ACC112 (cell line): Measurements from ENCODE around the gene NR1H2.
A peak's percentile ranks its signal among the peaks of the same experiment; 100 is the strongest.

Source experiments
- H2AFZ ChIP-seq: fragments of 200-600 bp; sonication (generic); one replicate; pipeline ENCODE4 v1.6.0; 2017; ENCODE audit warnings: antibody characterized with exemption, low read length; ENCODE audit not compliant: unreplicated experiment
- H3K27ac ChIP-seq: fragments of 200-600 bp; sonication (generic); 2 replicates; pipeline ENCODE4 v1.5.1; 2014; ENCODE audit warnings: low read depth, mild to moderate bottlenecking, antibody characterized with exemption, low read length, moderate library complexity
- H3K27me3 ChIP-seq: fragments of 200-600 bp; sonication (generic); 2 replicates; pipeline ENCODE4 v1.6.1; 2014; ENCODE audit warnings: mild to moderate bottlenecking, antibody characterized with exemption, low read length, moderate library complexity, mixed read lengths; ENCODE audit not compliant: insufficient read depth
- H3K36me3 ChIP-seq: fragments of 200-600 bp; sonication (generic); 2 replicates; pipeline ENCODE4 v1.6.1; 2016; ENCODE audit warnings: mild to moderate bottlenecking, antibody characterized with exemption, low read length, moderate library complexity, mixed read lengths; ENCODE audit not compliant: insufficient read depth
- H3K4me1 ChIP-seq: fragments of 200-600 bp; sonication (generic); one replicate; pipeline ENCODE4 v1.6.1; 2016; ENCODE audit warnings: low read length, mixed read lengths; ENCODE audit not compliant: insufficient read depth, unreplicated experiment, control insufficient read depth
- H3K4me3 ChIP-seq: fragments of 200-600 bp; sonication (generic); 2 replicates; pipeline ENCODE4 v1.5.1; 2014; ENCODE audit warnings: mild to moderate bottlenecking, low read depth, low read length
- H3K79me2 ChIP-seq: fragments of 200-600 bp; sonication (generic); one replicate; pipeline ENCODE4 v1.6.0; 2016; ENCODE audit warnings: low read length; ENCODE audit not compliant: control insufficient read depth, unreplicated experiment, insufficient read depth

Gene NR1H2

DNA sequence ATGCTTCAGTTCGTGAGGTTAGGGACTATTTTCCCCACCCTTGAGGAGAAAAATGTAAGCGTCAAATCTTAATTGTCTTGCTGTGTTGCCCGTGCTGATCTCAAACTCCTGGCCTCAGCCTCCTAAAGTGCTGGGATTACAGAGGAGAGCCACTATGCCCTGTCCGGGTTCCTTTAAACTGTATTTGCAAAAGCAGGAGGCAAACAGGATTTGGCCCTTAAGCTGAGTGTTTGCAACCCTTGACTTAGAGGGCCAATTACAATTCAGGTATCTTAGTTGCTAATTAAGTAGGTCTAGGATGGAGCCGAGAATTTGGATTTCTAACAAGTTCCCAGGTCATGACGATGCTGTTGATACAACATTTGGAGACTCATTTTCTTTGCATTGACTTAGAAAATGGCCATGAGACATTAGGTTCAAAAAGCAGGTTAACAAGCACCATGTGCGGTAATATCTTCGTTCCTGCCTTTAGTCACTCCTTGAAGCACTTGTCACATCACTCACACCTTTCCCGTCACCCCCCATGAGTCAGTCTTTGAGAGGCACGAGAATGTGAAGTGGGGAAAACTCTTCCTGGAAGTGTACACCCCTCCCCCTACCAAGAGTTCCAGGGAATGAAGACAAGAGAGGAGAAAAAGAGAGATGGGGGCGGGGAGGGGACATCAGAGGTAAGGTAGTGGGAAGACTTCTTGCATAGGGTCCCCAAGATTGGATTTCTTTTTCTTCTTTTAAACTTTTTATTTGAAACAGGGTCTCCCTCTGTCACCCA, 13.4 kb upstream of the NR1H2 start:
- H3K27me3 ChIP-seq: no peaks in the 10 kb centered on the region
- no peaks in the 10 kb centered on the region for H3K4me1 ChIP-seq
- no peaks in the 10 kb centered on the region for H3K79me2 ChIP-seq

GRCh38 chr19:50365434-50366306, 10.6 kb upstream of the NR1H2 start, which contains the start of gene NAPSA:
NAPSA (minus strand) TSS chr19:50365639; CDS start chr19:50365621, 18 bp downstream.
- no peak within 1 kb of the TSS for H2AFZ ChIP-seq
- H3K4me3 ChIP-seq: no peak within 1 kb of the TSS
- H3K27me3 ChIP-seq: no peaks in the 10 kb centered on the region
- H3K79me2 ChIP-seq: no peaks in the 10 kb centered on the region
- H3K4me1 ChIP-seq: no peaks in the 10 kb centered on the region
- H3K27ac ChIP-seq: no peak within 1 kb of the TSS
- no peaks in the 10 kb centered on the region for H3K36me3 ChIP-seq

More for the DNA sequence above, 13.4 kb upstream of the NR1H2 start:
- Histone ChIP-seq H3K36me3 (no peaks in the 10 kb centered on the region), H3K4me3 (no peak overlapping the region), H2AFZ (no peak overlapping the region), H3K27ac (no peak overlapping the region)

GRCh38 chr19:50368649-50369570, 7.3 kb upstream of the NR1H2 start:
- Histone ChIP-seq H3K4me3 (peak overlapping the region; percentile 85), H3K27ac (no peak overlapping the region), H2AFZ (peak overlapping the region; percentile 99)

DNA sequence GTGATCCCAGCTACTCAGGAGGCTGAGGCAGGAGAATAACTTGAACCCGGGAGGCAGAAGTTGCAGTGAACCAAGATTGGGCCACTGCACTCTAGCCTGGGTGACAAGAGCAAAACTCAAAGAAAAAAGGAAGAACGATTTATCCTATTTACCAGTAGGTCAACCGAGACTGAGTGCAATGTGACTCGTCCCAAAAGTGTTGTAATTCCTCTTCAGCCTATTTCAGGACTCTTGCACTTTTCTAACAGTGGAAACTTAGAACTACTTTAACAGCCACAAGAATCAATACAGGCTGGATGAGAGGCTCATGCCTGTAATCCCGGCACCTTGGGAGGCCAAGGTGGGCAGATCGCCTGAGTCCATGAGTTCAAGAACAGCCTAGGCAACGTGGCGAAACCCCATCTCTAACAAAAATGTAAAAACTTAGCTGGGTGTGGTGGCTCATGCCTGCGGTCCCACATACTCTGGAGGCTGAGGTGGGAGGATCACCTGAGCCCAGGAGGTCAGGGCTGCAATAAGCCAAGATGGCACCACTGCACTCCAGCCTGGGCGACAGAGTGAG, 4.3 kb upstream of the NR1H2 start:
- H3K36me3 ChIP-seq: no peaks in the 10 kb centered on the region
- H2AFZ ChIP-seq: no peak overlapping the region
- H3K79me2 ChIP-seq: no peaks in the 10 kb centered on the region
- H3K27ac ChIP-seq: no peak overlapping the region
- no peaks in the 10 kb centered on the region for H3K4me1 ChIP-seq
- no peak overlapping the region for H3K4me3 ChIP-seq
- H3K27me3 ChIP-seq: no peaks in the 10 kb centered on the region

More at GRCh38 chr19:50368649-50369570, 7.3 kb upstream of the NR1H2 start:
- H3K27me3 ChIP-seq: no peaks in the 10 kb centered on the region
- no peaks in the 10 kb centered on the region for H3K4me1 ChIP-seq
- H3K79me2 ChIP-seq: no peaks in the 10 kb centered on the region
- H3K36me3 ChIP-seq: no peaks in the 10 kb centered on the region

- Histone ChIP-seq H2AFZ (no peak overlapping the region), H3K27ac (no peak overlapping the region), H3K27me3 (no peaks in the 10 kb centered on the region), H3K4me3 (peak overlapping the region; percentile 43; the same call in 1 of the 2 replicates), H3K36me3 (no peaks in the 10 kb centered on the region), H3K79me2 (peaks cover 3% of the 10 kb centered on the region), H3K4me1 (no peaks in the 10 kb centered on the region)
Measured at GRCh38 chr19:50377051-50377461, 799 bp downstream of the NR1H2 start.

DNA sequence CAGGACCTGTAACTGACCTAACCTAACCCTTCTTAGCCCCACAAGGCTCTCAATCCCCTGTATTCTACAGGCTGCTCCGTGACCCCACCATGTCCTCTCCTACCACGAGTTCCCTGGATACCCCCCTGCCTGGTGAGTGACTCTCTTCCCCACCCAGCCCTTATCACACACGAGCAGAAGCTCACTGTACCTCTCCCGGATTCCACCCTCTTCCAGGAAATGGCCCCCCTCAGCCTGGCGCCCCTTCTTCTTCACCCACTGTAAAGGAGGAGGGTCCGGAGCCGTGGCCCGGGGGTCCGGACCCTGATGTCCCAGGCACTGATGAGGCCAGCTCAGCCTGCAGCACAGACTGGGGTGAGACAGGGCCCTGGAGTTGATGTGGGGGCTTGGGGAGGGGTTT, 1.3 kb downstream of the NR1H2 start:
- Histone ChIP-seq H3K79me2 (peaks cover 3% of the 10 kb centered on the region), H3K27me3 (no peaks in the 10 kb centered on the region), H3K36me3 (no peaks in the 10 kb centered on the region), H2AFZ (no peak overlapping the region), H3K4me3 (no peak overlapping the region), H3K27ac (no peak overlapping the region), H3K4me1 (no peaks in the 10 kb centered on the region)

GRCh38 chr19:50378169-50378862, 2.1 kb downstream of the NR1H2 start:
- Histone ChIP-seq H3K4me3 (no peak overlapping the region), H3K36me3 (no peaks in the 10 kb centered on the region), H3K4me1 (no peaks in the 10 kb centered on the region), H2AFZ (no peak overlapping the region), H3K27me3 (no peaks in the 10 kb centered on the region), H3K27ac (no peak overlapping the region), H3K79me2 (peaks cover 3% of the 10 kb centered on the region)

GRCh38 chr19:50378863-50379236, 2.6 kb downstream of the NR1H2 start:
- Histone ChIP-seq H3K4me3 (no peak overlapping the region), H3K27me3 (no peaks in the 10 kb centered on the region), H3K36me3 (no peaks in the 10 kb centered on the region), H3K27ac (no peak overlapping the region), H3K4me1 (no peaks in the 10 kb centered on the region), H2AFZ (no peak overlapping the region), H3K79me2 (peaks cover 3% of the 10 kb centered on the region)

DNA sequence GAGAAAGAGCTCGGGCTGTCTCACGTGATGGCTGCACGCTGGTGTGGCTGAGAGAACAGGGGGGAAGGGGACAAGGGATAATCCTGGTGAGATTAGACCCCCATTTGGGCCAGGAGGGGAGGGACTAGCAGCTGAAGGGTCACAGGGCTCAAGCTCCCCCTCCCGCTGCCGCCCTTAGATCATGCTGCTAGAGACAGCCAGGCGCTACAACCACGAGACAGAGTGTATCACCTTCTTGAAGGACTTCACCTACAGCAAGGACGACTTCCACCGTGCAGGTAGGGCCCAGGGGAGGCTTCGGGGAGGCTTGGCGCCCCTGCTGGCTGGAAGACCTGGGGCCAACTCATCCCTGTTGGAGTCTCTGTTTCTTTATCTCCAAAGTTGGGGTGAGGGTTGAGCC, 3.3 kb downstream of the NR1H2 start:
- Histone ChIP-seq H3K4me1 (no peaks in the 10 kb centered on the region), H3K27ac (no peak overlapping the region), H3K27me3 (no peaks in the 10 kb centered on the region), H3K36me3 (no peaks in the 10 kb centered on the region), H3K79me2 (peaks cover 3% of the 10 kb centered on the region), H2AFZ (no peak overlapping the region), H3K4me3 (no peak overlapping the region)
